Measurements from ENCODE around the gene AMH. TPM values are rescaled to one million over a fixed set of nuclear protein-coding genes. Genes with fewer than 3 reads are reported as not detected.
"Not testable (repeated sequence)": the region's sequence is repeated elsewhere in the genome, so short reads cannot be mapped to it uniquely, and the experiment has no call there.

AMH gene
- total RNA-seq (1 to 10 TPM in 1 of 2 donors, under 1 TPM in 1; 0.50 to 2.7 TPM), total RNA-seq (0.83 to 1.4 reads per million in 2 donors)

GRCh38 chr19:2249010-2249866, at the start of gene AMH:
AMH (plus strand) TSS chr19:2249323; CDS start chr19:2249333, 10 bp downstream.
- H3K9me3 ChIP-seq (ENCODE audit: control insufficient read depth, low read length, poor library complexity, severe bottlenecking), result no peaks in the 10 kb centered on the region
- no peak for DNase-seq
- Mint-ChIP-seq H3K4me3 (peak within 1 kb of the TSS; percentile 25), H3K27me3 (no peaks in the 10 kb centered on the region), H3K4me1 (peaks cover 2% of the 10 kb centered on the region), H3K36me3 (ENCODE audit: low read depth) (peaks cover 5% of the 10 kb centered on the region), H3K27ac (no peak within 1 kb of the TSS)
- no peak for ATAC-seq

- ATAC-seq (no peak), DNase-seq (no peak)
- no peaks in the 10 kb centered on the region for H3K9me3 ChIP-seq (ENCODE audit: control insufficient read depth, low read length, poor library complexity, severe bottlenecking)
- Mint-ChIP-seq H3K27ac (no peak overlapping the region), H3K27me3 (no peaks in the 10 kb centered on the region), H3K36me3 (ENCODE audit: low read depth) (peaks cover 3% of the 10 kb centered on the region), H3K4me1 (peaks cover 5% of the 10 kb centered on the region), H3K4me3 (no peak overlapping the region)
Observed at GRCh38 chr19:2199861-2200623, 49.1 kb upstream of the AMH start.

GRCh38 chr19:2200624-2201294, 48.4 kb upstream of the AMH start:
- not testable (repeated sequence) for H3K27ac Mint-ChIP-seq; H3K4me1 Mint-ChIP-seq; H3K36me3 Mint-ChIP-seq (ENCODE audit: low read depth); DNase-seq; H3K9me3 ChIP-seq (ENCODE audit: control insufficient read depth, low read length, poor library complexity, severe bottlenecking); H3K4me3 Mint-ChIP-seq; ATAC-seq; H3K27me3 Mint-ChIP-seq

GRCh38 chr19:2201473-2202148, 47.5 kb upstream of the AMH start:
- H3K4me1 Mint-ChIP-seq, result peaks cover 5% of the 10 kb centered on the region
- H3K27me3 Mint-ChIP-seq, result no peaks in the 10 kb centered on the region
- DNase-seq, result no peak
- no peak overlapping the region for H3K27ac Mint-ChIP-seq
- peaks cover 3% of the 10 kb centered on the region for H3K36me3 Mint-ChIP-seq (ENCODE audit: low read depth)
- H3K9me3 ChIP-seq (ENCODE audit: control insufficient read depth, low read length, poor library complexity, severe bottlenecking), result no peaks in the 10 kb centered on the region
- no peak for ATAC-seq
- H3K4me3 Mint-ChIP-seq, result no peak overlapping the region

- H3K36me3 Mint-ChIP-seq (ENCODE audit: low read depth), result peaks cover 3% of the 10 kb centered on the region
- H3K4me3 Mint-ChIP-seq, result no peak overlapping the region
- H3K27ac Mint-ChIP-seq, result no peak overlapping the region
- H3K27me3 Mint-ChIP-seq, result no peaks in the 10 kb centered on the region
- ATAC-seq, result no peak
- H3K4me1 Mint-ChIP-seq, result peaks cover 5% of the 10 kb centered on the region
- DNase-seq, result no peak
- no peaks in the 10 kb centered on the region for H3K9me3 ChIP-seq (ENCODE audit: control insufficient read depth, low read length, poor library complexity, severe bottlenecking)
Observed at GRCh38 chr19:2202366-2202765, 46.8 kb upstream of the AMH start.

- H3K4me3 Mint-ChIP-seq, result no peak overlapping the region
- H3K27ac Mint-ChIP-seq, result no peak overlapping the region
- H3K4me1 Mint-ChIP-seq, result no peaks in the 10 kb centered on the region
- DNase-seq (no peak), ATAC-seq (no peak)
- no peaks in the 10 kb centered on the region for H3K9me3 ChIP-seq (ENCODE audit: control insufficient read depth, low read length, poor library complexity, severe bottlenecking)
- H3K36me3 Mint-ChIP-seq (ENCODE audit: low read depth), result peaks cover 6% of the 10 kb centered on the region
- no peaks in the 10 kb centered on the region for H3K27me3 Mint-ChIP-seq
Observed at GRCh38 chr19:2207008-2207407, 42.1 kb upstream of the AMH start.

GRCh38 chr19:2207991-2208860, 40.9 kb upstream of the AMH start:
- Mint-ChIP-seq H3K27ac (no peak overlapping the region), H3K27me3 (no peaks in the 10 kb centered on the region), H3K36me3 (ENCODE audit: low read depth) (peaks cover 6% of the 10 kb centered on the region), H3K4me3 (no peak overlapping the region), H3K4me1 (no peaks in the 10 kb centered on the region)
- ATAC-seq (peak; percentile 28), DNase-seq (no peak)
- no peaks in the 10 kb centered on the region for H3K9me3 ChIP-seq (ENCODE audit: control insufficient read depth, low read length, poor library complexity, severe bottlenecking)

GRCh38 chr19:2208975-2209374, 40.1 kb upstream of the AMH start:
- ATAC-seq (no peak), DNase-seq (no peak)
- peaks cover 2% of the 10 kb centered on the region for H3K4me1 Mint-ChIP-seq
- H3K9me3 ChIP-seq (ENCODE audit: control insufficient read depth, low read length, poor library complexity, severe bottlenecking), result no peaks in the 10 kb centered on the region
- H3K27me3 Mint-ChIP-seq, result no peaks in the 10 kb centered on the region
- peaks cover 5% of the 10 kb centered on the region for H3K36me3 Mint-ChIP-seq (ENCODE audit: low read depth)
- H3K27ac Mint-ChIP-seq, result no peak overlapping the region
- H3K4me3 Mint-ChIP-seq, result no peak overlapping the region

- no peak overlapping the region for H3K4me3 Mint-ChIP-seq
- peaks cover 2% of the 10 kb centered on the region for H3K4me1 Mint-ChIP-seq
- no peak for ATAC-seq
- no peaks in the 10 kb centered on the region for H3K9me3 ChIP-seq (ENCODE audit: control insufficient read depth, low read length, poor library complexity, severe bottlenecking)
- DNase-seq, result no peak
- no peaks in the 10 kb centered on the region for H3K27me3 Mint-ChIP-seq
- peaks cover 3% of the 10 kb centered on the region for H3K36me3 Mint-ChIP-seq (ENCODE audit: low read depth)
- no peak overlapping the region for H3K27ac Mint-ChIP-seq
Observed at GRCh38 chr19:2209408-2209807, 39.7 kb upstream of the AMH start.

GRCh38 chr19:2210206-2210605, 38.9 kb upstream of the AMH start:
- Mint-ChIP-seq H3K4me1 (peaks cover 4% of the 10 kb centered on the region), H3K36me3 (ENCODE audit: low read depth) (peaks cover 3% of the 10 kb centered on the region), H3K27me3 (no peaks in the 10 kb centered on the region), H3K27ac (no peak overlapping the region), H3K4me3 (no peak overlapping the region)
- ATAC-seq (no peak), DNase-seq (no peak)
- no peaks in the 10 kb centered on the region for H3K9me3 ChIP-seq (ENCODE audit: control insufficient read depth, low read length, poor library complexity, severe bottlenecking)

GRCh38 chr19:2210987-2211740, 38.0 kb upstream of the AMH start:
- H3K36me3 Mint-ChIP-seq (ENCODE audit: low read depth), result peaks cover 3% of the 10 kb centered on the region
- H3K27ac Mint-ChIP-seq, result no peak overlapping the region
- DNase-seq (no peak), ATAC-seq (no peak)
- no peak overlapping the region for H3K4me3 Mint-ChIP-seq
- H3K4me1 Mint-ChIP-seq, result peaks cover 9% of the 10 kb centered on the region
- no peaks in the 10 kb centered on the region for H3K9me3 ChIP-seq (ENCODE audit: control insufficient read depth, low read length, poor library complexity, severe bottlenecking)
- no peaks in the 10 kb centered on the region for H3K27me3 Mint-ChIP-seq
